Measurements from ENCODE around the gene ITIH3. TPM values are rescaled to one million over a fixed set of nuclear protein-coding genes. Genes with fewer than 3 reads are reported as not detected.

The ITIH3 gene
- total RNA-seq, 1 experiment from 2014 or later, result not detected

- TF ChIP-seq EZH2 (IDR thresholded peaks at IDR 0.05; ENCODE audit: borderline replicate concordance, low read depth, low read length, poor library complexity, severe bottlenecking), result no peak
- no peak for TF ChIP-seq CTCF (conservative IDR thresholded peaks at IDR 0.05; ENCODE audit: low read depth, low read length)
- POLR2A ChIA-PET (ENCODE audit: low non-redundant PET), result no interaction called here
- Histone ChIP-seq H3K36me3 (ENCODE audit: insufficient read depth, low read length, poor library complexity, severe bottlenecking) (no peaks in the 10 kb centered on the region), H3K4me3 (ENCODE audit: low read depth, low read length, poor library complexity, severe bottlenecking) (no peak overlapping the region), H3K27me3 (replicated peaks; ENCODE audit: insufficient read depth, low read depth, low read length, poor library complexity) (no peaks in the 10 kb centered on the region), H3K4me1 (ENCODE audit: insufficient read depth, low read length, poor library complexity, severe bottlenecking) (no peaks in the 10 kb centered on the region), H3K27ac (ENCODE audit: low read depth, low read length, poor library complexity, severe bottlenecking) (no peak overlapping the region), H3K9me3 (ENCODE audit: low read depth, low read length, poor library complexity, severe bottlenecking) (no peaks in the 10 kb centered on the region)
- CTCF ChIA-PET, result no interaction called here
- DNase-seq (ENCODE audit: low spot score), result no peak
- intact Hi-C loops (cut with micrococcal nuclease; ENCODE audit: unreplicated experiment), result no loop called here
- BruUV-seq (replicated peaks), result no TSS peak
Measured at GRCh38 chr3:52789746-52790040, 4.9 kb upstream of the ITIH3 start.

DNA sequence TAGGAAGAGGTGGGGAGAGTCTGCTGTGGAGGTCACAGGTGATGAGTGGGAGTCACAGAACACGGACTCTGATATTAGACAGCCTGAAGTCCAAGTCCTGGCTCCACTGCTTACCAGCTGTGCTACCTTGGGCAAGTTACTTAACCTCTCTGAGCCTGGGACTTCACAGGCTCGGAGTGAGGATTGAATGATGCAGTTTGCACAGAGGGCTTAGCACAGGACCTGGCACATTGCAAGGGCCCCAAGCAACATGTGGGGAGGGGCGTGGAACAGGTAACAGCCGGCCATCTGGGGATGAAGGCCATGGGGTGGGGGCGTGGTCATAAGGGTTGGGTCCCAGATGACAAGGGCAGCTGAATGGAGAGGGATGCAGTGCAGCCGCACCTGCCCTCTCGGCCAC, 4.3 kb upstream of the ITIH3 start:
- CTCF ChIA-PET, result no interaction called here
- intact Hi-C loops (cut with micrococcal nuclease; ENCODE audit: unreplicated experiment), result no loop called here
- no peak overlapping the region for H3K27ac ChIP-seq (ENCODE audit: low read depth, low read length, poor library complexity, severe bottlenecking)
- no peak overlapping the region for H3K4me3 ChIP-seq (ENCODE audit: low read depth, low read length, poor library complexity, severe bottlenecking)
- TF ChIP-seq CTCF (conservative IDR thresholded peaks at IDR 0.05; ENCODE audit: low read depth, low read length), result no peak
- no peak for TF ChIP-seq EZH2 (IDR thresholded peaks at IDR 0.05; ENCODE audit: borderline replicate concordance, low read depth, low read length, poor library complexity, severe bottlenecking)
- no TSS peak for BruUV-seq (replicated peaks)
- H3K9me3 ChIP-seq (ENCODE audit: low read depth, low read length, poor library complexity, severe bottlenecking), result no peaks in the 10 kb centered on the region
- H3K36me3 ChIP-seq (ENCODE audit: insufficient read depth, low read length, poor library complexity, severe bottlenecking), result no peaks in the 10 kb centered on the region
- H3K27me3 ChIP-seq (replicated peaks; ENCODE audit: insufficient read depth, low read depth, low read length, poor library complexity), result no peaks in the 10 kb centered on the region
- no peak for DNase-seq (ENCODE audit: low spot score)
- POLR2A ChIA-PET (ENCODE audit: low non-redundant PET), result no interaction called here
- no peaks in the 10 kb centered on the region for H3K4me1 ChIP-seq (ENCODE audit: insufficient read depth, low read length, poor library complexity, severe bottlenecking)

GRCh38 chr3:52790741-52791140, 3.9 kb upstream of the ITIH3 start:
- intact Hi-C loops (cut with micrococcal nuclease; ENCODE audit: unreplicated experiment), result no loop called here
- TF ChIP-seq EZH2 (IDR thresholded peaks at IDR 0.05; ENCODE audit: borderline replicate concordance, low read depth, low read length, poor library complexity, severe bottlenecking) (no peak), CTCF (conservative IDR thresholded peaks at IDR 0.05; ENCODE audit: low read depth, low read length) (no peak)
- Histone ChIP-seq H3K4me1 (ENCODE audit: insufficient read depth, low read length, poor library complexity, severe bottlenecking) (no peaks in the 10 kb centered on the region), H3K4me3 (ENCODE audit: low read depth, low read length, poor library complexity, severe bottlenecking) (no peak overlapping the region), H3K36me3 (ENCODE audit: insufficient read depth, low read length, poor library complexity, severe bottlenecking) (no peaks in the 10 kb centered on the region), H3K9me3 (ENCODE audit: low read depth, low read length, poor library complexity, severe bottlenecking) (no peaks in the 10 kb centered on the region), H3K27ac (ENCODE audit: low read depth, low read length, poor library complexity, severe bottlenecking) (no peak overlapping the region), H3K27me3 (replicated peaks; ENCODE audit: insufficient read depth, low read depth, low read length, poor library complexity) (no peaks in the 10 kb centered on the region)
- BruUV-seq (replicated peaks), result no TSS peak
- ChIA-PET POLR2A (ENCODE audit: low non-redundant PET) (no interaction called here), CTCF (no interaction called here)
- no peak for DNase-seq (ENCODE audit: low spot score)

Data from A673 (cell line).